ENCODE data around the gene CCDC197. TPM values are rescaled to one million over a fixed set of nuclear protein-coding genes. Genes with fewer than 3 reads are reported as not detected.
A peak's percentile ranks its signal among the peaks of the same experiment; 100 is the strongest.

Gene CCDC197
- total RNA-seq, 1 donor from 2014 or later: not detected

- no peaks in the 10 kb centered on the region for H3K36me3 Mint-ChIP-seq
- H3K4me1 Mint-ChIP-seq: peaks cover 44% of the 10 kb centered on the region
- no peaks in the 10 kb centered on the region for H3K9me3 Mint-ChIP-seq
- H3K27ac ChIP-seq: no peak overlapping the region
- no peak for DNase-seq (ENCODE audit: low spot score)
- H3K4me3 ChIP-seq: no peak overlapping the region
- H3K27me3 ChIP-seq: no peaks in the 10 kb centered on the region
- no peaks in the 10 kb centered on the region for H4K20me1 ChIP-seq (ENCODE audit: low read depth)
- TF ChIP-seq EZH2phosphoT487 (IDR thresholded peaks at IDR 0.05) (no peak), EZH2 (IDR thresholded peaks at IDR 0.05) (no peak), CTCF (IDR thresholded peaks at IDR 0.05) (no peak)
- no peak overlapping the region for H2AFZ ChIP-seq (replicated peaks)
- no peaks in the 10 kb centered on the region for H3K36me3 ChIP-seq
- no peaks in the 10 kb centered on the region for H3K9me3 ChIP-seq (ENCODE audit: low read depth)
- no peak overlapping the region for H3K4me3 Mint-ChIP-seq
- H3K27ac Mint-ChIP-seq: peak overlapping the region; percentile 65
- no peaks in the 10 kb centered on the region for H3K79me2 ChIP-seq (ENCODE audit: low read depth)
- H3K4me1 ChIP-seq: peaks cover 3% of the 10 kb centered on the region
- no peak overlapping the region for H3K4me2 ChIP-seq
- H3F3A ChIP-seq (ENCODE audit: low read depth): no peaks in the 10 kb centered on the region
- no peak overlapping the region for H3K9ac ChIP-seq
- peaks cover 2% of the 10 kb centered on the region for H3K27me3 Mint-ChIP-seq (ENCODE audit: insufficient read depth, low read depth)
These were observed 43.2 kb upstream of the CCDC197 start for GRCh38 chr14:93953739-93954515.

GRCh38 chr14:93954516-93954830 is 42.6 kb upstream of the CCDC197 start:
- no peak overlapping the region for H3K27ac ChIP-seq
- peaks cover 49% of the 10 kb centered on the region for H3K4me1 Mint-ChIP-seq
- peaks cover 2% of the 10 kb centered on the region for H3K27me3 Mint-ChIP-seq (ENCODE audit: insufficient read depth, low read depth)

GRCh38 chr14:93954900-93955849 is 41.9 kb upstream of the CCDC197 start:
- no peaks in the 10 kb centered on the region for H4K20me1 ChIP-seq (ENCODE audit: low read depth)
- DNase-seq (ENCODE audit: low spot score): no peak
- H3K27me3 ChIP-seq: no peaks in the 10 kb centered on the region
- Mint-ChIP-seq H3K27ac (peak overlapping the region; percentile 76), H3K36me3 (no peaks in the 10 kb centered on the region), H3K4me3 (peak overlapping the region; percentile 48), H3K4me1 (peaks cover 51% of the 10 kb centered on the region), H3K27me3 (ENCODE audit: insufficient read depth, low read depth) (peaks cover 3% of the 10 kb centered on the region), H3K9me3 (no peaks in the 10 kb centered on the region)
- no peak overlapping the region for H3K27ac ChIP-seq
- H3K9me3 ChIP-seq (ENCODE audit: low read depth): no peaks in the 10 kb centered on the region
- no peak overlapping the region for H3K9ac ChIP-seq
- peaks cover 6% of the 10 kb centered on the region for H3K4me1 ChIP-seq
- H2AFZ ChIP-seq (replicated peaks): no peak overlapping the region
- H3F3A ChIP-seq (ENCODE audit: low read depth): no peaks in the 10 kb centered on the region
- H3K79me2 ChIP-seq (ENCODE audit: low read depth): no peaks in the 10 kb centered on the region
- no peak overlapping the region for H3K4me3 ChIP-seq
- H3K36me3 ChIP-seq: no peaks in the 10 kb centered on the region
- TF ChIP-seq EZH2phosphoT487 (IDR thresholded peaks at IDR 0.05) (no peak), CTCF (IDR thresholded peaks at IDR 0.05) (no peak), EZH2 (IDR thresholded peaks at IDR 0.05) (no peak)
- no peak overlapping the region for H3K4me2 ChIP-seq

More at GRCh38 chr14:93954516-93954830, 42.6 kb upstream of the CCDC197 start:
- Histone ChIP-seq H2AFZ (replicated peaks) (no peak overlapping the region), H3K36me3 (no peaks in the 10 kb centered on the region), H3K27me3 (no peaks in the 10 kb centered on the region), H3F3A (ENCODE audit: low read depth) (no peaks in the 10 kb centered on the region), H3K4me3 (no peak overlapping the region), H3K4me2 (no peak overlapping the region), H3K9ac (no peak overlapping the region), H4K20me1 (ENCODE audit: low read depth) (no peaks in the 10 kb centered on the region), H3K79me2 (ENCODE audit: low read depth) (no peaks in the 10 kb centered on the region), H3K4me1 (peaks cover 4% of the 10 kb centered on the region), H3K9me3 (ENCODE audit: low read depth) (no peaks in the 10 kb centered on the region)
- H3K36me3 Mint-ChIP-seq: no peaks in the 10 kb centered on the region
- no peaks in the 10 kb centered on the region for H3K9me3 Mint-ChIP-seq
- TF ChIP-seq EZH2phosphoT487 (IDR thresholded peaks at IDR 0.05) (no peak), CTCF (IDR thresholded peaks at IDR 0.05) (no peak), EZH2 (IDR thresholded peaks at IDR 0.05) (no peak)
- H3K27ac Mint-ChIP-seq: no peak overlapping the region
- no peak overlapping the region for H3K4me3 Mint-ChIP-seq
- no peak for DNase-seq (ENCODE audit: low spot score)

All from neural progenitor cell (in vitro differentiated cells).